GM12864 (cell line): ENCODE results near the gene RAF1.
"Not testable (repeated sequence)": the region's sequence is repeated elsewhere in the genome, so short reads cannot be mapped to it uniquely, and the experiment has no call there.

Source experiments
- DNase-seq: peaks from one replicate; pipeline ENCODE4 v3.0.0-alpha.2; 2011; ENCODE audit warnings: low read depth
- H3K4me3 ChIP-seq: 2 replicates; pipeline ENCODE4 v1.5.1; 2011; ENCODE audit warnings: mild to moderate bottlenecking, low read depth, low read length, control low read depth
- CTCF ChIP-seq: IDR thresholded peaks from 2 replicates; pipeline ENCODE4 v1.5.1; 2011; ENCODE audit warnings: low read depth, mild to moderate bottlenecking, moderate library complexity, low read length, control low read depth, inconsistent platforms; ENCODE audit errors: missing control alignments

RAF1 gene

GRCh38 chr3:12556314-12556689 is 107.6 kb downstream of the RAF1 start:
- peak overlapping the region; percentile 97 for H3K4me3 ChIP-seq
- TF ChIP-seq CTCF = no peak
- no peak for DNase-seq

DNA sequence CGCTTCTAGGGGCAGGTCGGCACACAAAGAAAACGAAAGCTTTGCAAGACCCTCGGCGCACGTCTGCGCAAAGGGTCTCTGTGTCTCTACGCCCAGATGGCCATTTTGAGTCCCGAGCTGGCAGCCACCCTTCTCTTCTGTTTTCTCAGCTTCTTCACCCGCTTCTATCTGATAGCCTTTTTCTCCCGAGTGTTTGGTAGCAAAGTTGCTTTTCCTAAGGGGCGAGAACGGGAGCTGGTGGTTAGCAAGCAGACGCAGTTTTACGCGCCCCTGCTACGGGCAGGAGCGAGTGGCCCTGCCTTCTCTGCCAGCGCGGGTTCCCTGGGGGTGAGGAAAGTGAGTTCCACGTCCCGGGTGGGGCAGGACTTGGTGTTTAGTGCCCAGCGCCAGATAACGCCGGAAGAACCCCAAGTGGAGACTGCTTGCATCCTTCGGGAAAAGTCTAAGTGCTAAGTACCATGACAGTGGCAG is 110.0 kb downstream of the RAF1 start:
- peak overlapping the region; percentile 56 for H3K4me3 ChIP-seq
- TF ChIP-seq CTCF = no peak
- no peak for DNase-seq

DNA sequence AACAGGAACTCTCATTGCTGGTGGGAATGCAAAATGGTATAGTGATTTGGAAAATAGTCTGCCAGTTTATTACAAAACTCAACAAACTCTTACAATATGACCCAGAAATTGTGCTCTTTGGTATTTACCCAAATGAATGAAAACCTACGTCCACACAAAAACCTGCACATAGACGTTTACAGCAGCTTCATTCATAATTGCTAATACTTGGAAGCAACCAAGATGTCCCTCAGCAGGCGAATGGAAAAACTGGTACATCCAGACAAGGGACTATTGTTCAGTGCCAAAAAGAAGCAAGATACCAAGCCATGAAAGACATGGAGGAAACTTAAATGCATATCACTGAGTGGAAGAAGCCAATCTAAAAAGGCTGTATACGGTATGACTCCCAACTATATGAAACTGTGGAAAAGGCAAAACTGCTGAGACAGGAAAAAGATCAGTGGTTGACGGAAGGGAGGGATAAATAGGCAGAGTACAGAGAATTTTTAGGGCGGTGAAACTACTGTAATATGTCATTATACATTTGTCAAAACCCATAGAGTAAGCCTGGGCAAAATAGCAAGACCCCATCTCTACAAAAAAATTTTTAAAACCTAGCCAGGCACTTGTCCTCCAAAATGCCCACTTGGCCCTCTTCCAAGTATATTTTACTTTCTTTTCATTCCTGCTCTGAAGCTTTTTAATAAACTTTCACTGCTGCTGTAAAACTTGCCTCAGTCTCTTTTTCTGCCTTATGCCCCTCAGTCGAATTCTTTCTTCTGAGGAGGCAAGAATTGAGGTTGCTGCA is 113.8 kb downstream of the RAF1 start:
- no peak overlapping the region for H3K4me3 ChIP-seq

DNA sequence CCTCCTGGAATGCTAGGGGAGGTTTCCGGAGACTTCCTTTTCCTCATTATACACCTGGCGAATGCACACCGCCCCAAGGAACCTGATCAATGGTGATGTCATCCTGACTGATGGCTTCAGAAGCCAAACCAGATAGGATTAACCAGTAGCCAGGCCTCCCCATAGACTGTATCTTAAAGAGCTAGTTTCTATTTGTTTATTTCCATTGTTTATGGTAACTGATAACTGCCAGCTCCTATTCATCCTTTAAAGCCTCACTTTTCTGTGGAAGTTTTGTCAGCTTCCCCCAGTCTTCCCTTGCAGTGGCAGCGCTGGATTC is 118.5 kb downstream of the RAF1 start, which contains the start of gene MKRN2OS:
TSS of gene MKRN2OS (minus strand) at position 27 of the 319 bp plus-strand sequence. CDS start 35 bp downstream, outside the sequence.
- no peak for DNase-seq
- no peak within 1 kb of the TSS for H3K4me3 ChIP-seq
- no peak for TF ChIP-seq CTCF

More for the DNA sequence above, 113.8 kb downstream of the RAF1 start:
- no peak for TF ChIP-seq CTCF
- DNase-seq = no peak

DNA sequence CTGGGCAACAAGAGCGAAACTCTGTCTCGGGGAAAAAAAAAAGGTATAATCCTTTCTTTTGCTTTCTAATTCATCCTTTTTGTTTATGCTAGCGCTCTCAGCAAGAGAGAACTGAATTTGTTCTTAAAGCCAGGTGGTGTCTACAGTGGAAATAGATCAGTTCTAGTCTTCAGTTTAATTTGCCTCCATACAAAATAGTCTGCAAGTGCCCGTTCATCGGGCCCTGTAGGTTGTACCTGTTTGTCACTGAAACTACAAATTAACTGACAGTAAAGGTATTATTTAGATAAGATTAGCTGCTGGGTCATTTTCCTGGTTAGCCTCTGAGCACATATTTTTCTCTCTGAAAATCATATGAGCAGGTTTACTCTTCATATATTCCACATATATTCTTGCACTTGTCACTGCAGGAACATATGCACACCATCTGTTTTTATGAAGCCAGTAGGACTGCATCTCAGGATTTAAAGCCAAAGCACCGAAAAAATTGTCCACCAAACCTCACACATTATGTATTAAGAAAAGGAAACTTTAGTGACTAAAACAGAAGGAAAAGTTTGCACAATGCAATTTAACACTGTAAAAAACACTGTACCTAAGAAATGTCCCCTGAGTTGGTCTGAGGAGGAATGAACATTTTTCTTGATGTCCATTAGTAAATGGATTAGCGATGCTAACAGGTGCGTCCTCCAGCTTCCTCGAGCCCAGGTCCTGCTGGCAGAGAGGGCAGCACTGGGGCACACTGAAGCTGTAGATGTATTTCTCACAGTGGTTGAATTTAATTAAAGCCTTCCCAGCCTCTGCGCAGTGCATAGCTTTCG is 119.1 kb downstream of the RAF1 start:
- no peak for DNase-seq
- no peak overlapping the region for H3K4me3 ChIP-seq

GRCh38 chr3:12543497-12543896 is 120.4 kb downstream of the RAF1 start:
- not testable (repeated sequence) for DNase-seq, H3K4me3 ChIP-seq

More for the DNA sequence above, 119.1 kb downstream of the RAF1 start:
- TF ChIP-seq CTCF = no peak

- H3K4me3 ChIP-seq = no peak overlapping the region
- DNase-seq = no peak
- TF ChIP-seq CTCF = no peak
Measured at GRCh38 chr3:12541625-12542024, 122.3 kb downstream of the RAF1 start.
